ENCODE data around the gene NMT1.

DNA sequence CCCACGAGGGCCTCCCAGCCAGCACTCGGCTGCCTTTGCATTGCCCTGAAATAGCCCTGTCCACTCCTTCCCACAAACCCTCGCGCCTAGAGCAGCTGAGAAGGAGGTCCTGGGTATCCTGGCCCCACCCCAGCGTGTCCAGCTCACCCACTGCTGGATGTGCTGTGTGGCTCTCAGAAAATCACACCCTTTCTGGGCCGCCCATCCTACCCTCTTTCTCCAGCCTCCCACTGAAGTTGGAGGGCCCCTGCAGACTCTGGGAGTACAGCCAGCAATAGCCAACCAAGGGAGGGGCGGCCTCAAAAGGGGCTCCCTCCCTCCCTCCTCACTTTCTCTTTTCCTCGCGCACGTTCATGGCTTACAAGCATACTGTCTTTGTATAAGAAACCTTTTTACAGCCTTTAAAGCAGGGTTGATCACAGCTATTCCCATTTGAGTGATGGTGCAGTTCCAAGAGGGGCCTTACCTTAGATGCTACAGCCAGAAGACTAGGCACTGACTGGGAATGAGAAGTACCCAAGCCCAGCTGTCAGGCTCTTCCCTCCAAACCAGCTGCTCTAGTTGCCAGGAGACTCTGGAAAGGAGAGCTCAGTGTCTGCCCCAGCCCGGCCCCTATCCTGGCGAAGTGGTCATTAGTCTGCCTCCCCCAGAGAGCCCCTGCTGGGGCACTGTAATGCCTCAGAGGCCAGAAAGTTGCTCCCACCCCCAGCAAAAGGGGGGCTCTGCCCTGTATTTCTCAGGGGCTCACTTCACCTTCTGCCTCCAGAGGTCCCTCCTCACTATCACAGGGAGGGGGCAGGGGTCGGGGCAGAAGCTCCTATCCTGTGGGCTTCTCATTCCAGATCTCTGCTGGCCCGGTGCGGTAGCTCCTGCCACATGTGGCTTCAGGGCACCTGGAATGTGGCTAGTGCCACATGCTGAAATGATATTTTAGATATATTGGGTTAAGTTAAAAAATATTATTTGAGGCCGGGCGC is 47.8 kb upstream of the NMT1 start:
- TF ChIP-seq EZH2 (IDR thresholded peaks at IDR 0.05; ENCODE audit: borderline replicate concordance) (no peak), EZH2phosphoT487 (IDR thresholded peaks at IDR 0.05; ENCODE audit: low read depth, severe bottlenecking, unreplicated experiment) (no peak)
- TF ChIP-seq, protein P1, sequence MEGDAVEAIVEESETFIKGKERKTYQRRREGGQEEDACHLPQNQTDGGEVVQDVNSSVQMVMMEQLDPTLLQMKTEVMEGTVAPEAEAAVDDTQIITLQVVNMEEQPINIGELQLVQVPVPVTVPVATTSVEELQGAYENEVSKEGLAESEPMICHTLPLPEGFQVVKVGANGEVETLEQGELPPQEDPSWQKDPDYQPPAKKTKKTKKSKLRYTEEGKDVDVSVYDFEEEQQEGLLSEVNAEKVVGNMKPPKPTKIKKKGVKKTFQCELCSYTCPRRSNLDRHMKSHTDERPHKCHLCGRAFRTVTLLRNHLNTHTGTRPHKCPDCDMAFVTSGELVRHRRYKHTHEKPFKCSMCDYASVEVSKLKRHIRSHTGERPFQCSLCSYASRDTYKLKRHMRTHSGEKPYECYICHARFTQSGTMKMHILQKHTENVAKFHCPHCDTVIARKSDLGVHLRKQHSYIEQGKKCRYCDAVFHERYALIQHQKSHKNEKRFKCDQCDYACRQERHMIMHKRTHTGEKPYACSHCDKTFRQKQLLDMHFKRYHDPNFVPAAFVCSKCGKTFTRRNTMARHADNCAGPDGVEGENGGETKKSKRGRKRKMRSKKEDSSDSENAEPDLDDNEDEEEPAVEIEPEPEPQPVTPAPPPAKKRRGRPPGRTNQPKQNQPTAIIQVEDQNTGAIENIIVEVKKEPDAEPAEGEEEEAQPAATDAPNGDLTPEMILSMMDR (IDR thresholded peaks at IDR 0.05; ENCODE audit: poor library complexity), result no peak
